Measurements from ENCODE around the gene RAB11FIP3. TPM values are rescaled to one million over a fixed set of nuclear protein-coding genes. Genes with fewer than 3 reads are reported as not detected.

RAB11FIP3 gene
- total and polyA plus RNA-seq, 9 of the 15 experiments (the other 6 are each of a cell fraction or from before 2014, with no cell fraction given), result 0.46 to 13.1 (median 4.3) TPM

GRCh38 chr16:396605-397004 is 28.8 kb upstream of the RAB11FIP3 start:
- Histone ChIP-seq H2AFZ (ENCODE audit: low read depth, low read length) (peak overlapping the region; percentile 90), H3K36me3 (ENCODE audit: control insufficient read depth, insufficient read depth, low read length) (peaks cover 24% of the 10 kb centered on the region), H3K79me2 (ENCODE audit: control insufficient read depth, insufficient read depth, low read length) (peaks cover 56% of the 10 kb centered on the region), H3K4me2 (ENCODE audit: insufficient read depth, low read length) (peak overlapping the region; percentile 90), H3K27me3 (ENCODE audit: control insufficient read depth in 2 of 2, insufficient read depth in 2 of 2, low read length in 2 of 2) (no peaks in the 10 kb centered on the region), H3K27ac (ENCODE audit: extremely low read depth, low read depth, low read length) (peak overlapping the region; percentile 95), H3K9me1 (ENCODE audit: control insufficient read depth, insufficient read depth, low read length) (no peaks in the 10 kb centered on the region), H3K9ac (ENCODE audit: insufficient read depth in 1 of 2, low read depth in 2 of 2, low read length in 2 of 2) (peak overlapping the region; percentile 76 to 94), H4K20me1 (replicated peaks; ENCODE audit: control insufficient read depth, insufficient read depth, low read length) (no peaks in the 10 kb centered on the region), H3K4me1 (replicated peaks in 1 of 2; ENCODE audit: control insufficient read depth in 2 of 2, insufficient read depth in 2 of 2, low read length in 2 of 2) (peaks cover 29 to 58% of the 10 kb centered on the region in 2 experiments), H3K4me3 (peak overlapping the region; percentile 70), H3K9me3 (replicated peaks; ENCODE audit: control insufficient read depth, insufficient read depth, low read depth, low read length) (peaks cover 3% of the 10 kb centered on the region; the same call in 1 of the 2 replicates)
- ChIA-PET CTCF (ENCODE audit: low intra/inter-chr PET ratio) (no interaction called here), POLR2A (interaction anchor here (0.6 to 1.2 kb wide), 8 partner anchors 10 to 280 kb away, joined by 3 to 5 read pairs (median 3); partner anchors contain the start of genes CAPN15 and METTL26)
- intact Hi-C loops (cut with micrococcal nuclease), result loop anchor here (5.0 to 10.0 kb wide), 3 partner anchors 88 to 286 kb away; partner anchors contain the start of genes JMJD8, RHOT2 and STUB1
- DNase-seq (ENCODE audit: extremely low read depth in 1 of 4, low spot score in 3 of 4), result peak; percentile 72 to 90 (median 80)
- ATAC-seq, result peak; percentile 62
- 1% methylated on average over 22 of the region's 22 CpGs for WGBS (ENCODE audit: insufficient coverage, low coverage, missing lambda C conversion rate)
- FAIRE-seq, result peak; percentile 80
- in situ Hi-C loops (cut with MboI), result loop anchor here (10.0 kb wide), 1 partner anchor 278 kb away; the partner anchor contains the start of gene RHBDL1
- BruUV-seq (replicated peaks), result no TSS peak
- no peak for TF ChIP-seq KLF10 (CRISPR knock-in tag; IDR thresholded peaks at IDR 0.05)
- no peak for TF ChIP-seq KLF1 (tag; IDR thresholded peaks at IDR 0.05)
- TF ChIP-seq BCL6 (CRISPR knock-in tag; IDR thresholded peaks at IDR 0.05), result no peak
- no peak for TF ChIP-seq TCF7L2 (IDR thresholded peaks at IDR 0.05; ENCODE audit: low read depth, low read length)
- no peak for TF ChIP-seq NR2C2 (CRISPR knock-in tag; IDR thresholded peaks at IDR 0.05)
- TF ChIP-seq NR2C2 (tag; IDR thresholded peaks at IDR 0.05), result no peak
- peak in 1 of 2 experiments; percentile 51; a peak in 1 of 4 replicates for TF ChIP-seq RCOR1 (IDR thresholded peaks at IDR 0.05; ENCODE audit: borderline replicate concordance in 1 of 2, low read depth in 2 of 2, low read length in 2 of 2)
- TF ChIP-seq ZBTB7A (IDR thresholded peaks at IDR 0.05; ENCODE audit: borderline replicate concordance, control insufficient read depth, low read depth, low read length), result peak; percentile 25; the same call in 1 of the 2 replicates
- peak; percentile 75 for TF ChIP-seq BHLHE40 (IDR thresholded peaks at IDR 0.05; ENCODE audit: low read length)
- TF ChIP-seq CBFA2T3 (IDR thresholded peaks at IDR 0.05), result no peak
- no peak for TF ChIP-seq ELK3 (CRISPR knock-in tag; IDR thresholded peaks at IDR 0.05)
- no peak for TF ChIP-seq HNRNPK (IDR thresholded peaks at IDR 0.05; ENCODE audit: low read depth, low read length, poor library complexity, severe bottlenecking)
- TF ChIP-seq TCF7 (IDR thresholded peaks at IDR 0.05; ENCODE audit: borderline replicate concordance), result no peak
- peak; percentile 42 to 60; a peak in 2 of 4 replicates for TF ChIP-seq KDM1A (IDR thresholded peaks at IDR 0.05)
- TF ChIP-seq ZNF184 (CRISPR knock-in tag; IDR thresholded peaks at IDR 0.05), result no peak
- TF ChIP-seq KDM5B (IDR thresholded peaks at IDR 0.05; ENCODE audit: insufficient replicate concordance, low read depth, low read length), result no peak
- no peak for TF ChIP-seq DNMT1 (IDR thresholded peaks at IDR 0.05)
- TF ChIP-seq CCAR2 (IDR thresholded peaks at IDR 0.05; ENCODE audit: low read depth, low read length), result no peak
- peak; percentile 75 for TF ChIP-seq EP400 (IDR thresholded peaks at IDR 0.05)
- peak in 1 of 2 experiments; percentile 45; a peak in 1 of 4 replicates for TF ChIP-seq UBTF (IDR thresholded peaks at IDR 0.05; ENCODE audit: borderline replicate concordance in 1 of 2, low read depth in 2 of 2, low read length in 2 of 2)

Data from K562 (cell line).